WTC11 (cell line): ENCODE results near the gene SCO2. TPM values are rescaled to one million over a fixed set of nuclear protein-coding genes. Genes with fewer than 3 reads are reported as not detected.

Experiments used
- ATAC-seq: fragments of 200-7000 bp; cut with Tn5 transposase; 2 replicates; pipeline ENCODE4 v1.10.0; 2021; ENCODE audit warnings: mild to moderate bottlenecking, moderate library complexity
- CTCF ChIA-PET: fragments of 300-600 bp; sonication (Branson Sonifier 250); formaldehyde crosslinking; loops from one replicate; lab custom pipeline; 2021; ENCODE audit warnings: antibody characterized with exemption; lab: Charles Lee
- POLR2A ChIA-PET: fragments of 350-600 bp; sonication (Branson Sonifier 250); formaldehyde crosslinking; loops from one replicate; lab custom pipeline; 2021; ENCODE audit warnings: antibody characterized with exemption; lab: Charles Lee
- DNase-seq: peaks from one replicate; pipeline ENCODE4 v3.0.0; 2021; ENCODE audit warnings: low spot score
- H3K27ac Mint-ChIP-seq: 2 replicates; pipeline ENCODE4 v1.8.0; 2021; ENCODE audit warnings: mixed read lengths
- H3K27me3 Mint-ChIP-seq: 2 replicates; pipeline ENCODE4 v1.8.0; 2021; ENCODE audit warnings: low read depth, mild to moderate bottlenecking, moderate library complexity, mixed read lengths
- H3K36me3 Mint-ChIP-seq: 2 replicates; pipeline ENCODE4 v1.8.0; 2021; ENCODE audit warnings: mixed read lengths
- H3K4me1 Mint-ChIP-seq: 2 replicates; pipeline ENCODE4 v1.8.0; 2022; ENCODE audit warnings: mixed read lengths
- H3K4me3 Mint-ChIP-seq: 2 replicates; pipeline ENCODE4 v1.8.0; 2021; ENCODE audit warnings: mild to moderate bottlenecking, moderate library complexity, mixed read lengths
- H3K9me3 Mint-ChIP-seq: 2 replicates; pipeline ENCODE4 v1.8.0; 2021; ENCODE audit warnings: mixed read lengths
- ATF6 ChIP-seq: sonication (generic); formaldehyde crosslinking; IDR thresholded peaks from 2 replicates; pipeline ENCODE4 v1.8.1; 2023; ENCODE audit warnings: mild to moderate bottlenecking, missing genetic modification reagents
- CREB1 ChIP-seq: sonication (generic); formaldehyde crosslinking; IDR thresholded peaks from 2 replicates; pipeline ENCODE4 v1.8.0; 2023; ENCODE audit warnings: mild to moderate bottlenecking, missing genetic modification reagents
- ELF4 ChIP-seq: sonication (generic); formaldehyde crosslinking; IDR thresholded peaks from 2 replicates; pipeline ENCODE4 v1.8.1; 2022; ENCODE audit warnings: low read depth, mild to moderate bottlenecking, moderate library complexity, missing genetic modification reagents
- NFYB ChIP-seq: sonication (generic); formaldehyde crosslinking; conservative IDR thresholded peaks from 2 replicates; pipeline ENCODE4 v1.8.0; 2022; ENCODE audit warnings: low read depth, missing genetic modification reagents
- NR1H2 ChIP-seq: sonication (generic); formaldehyde crosslinking; IDR thresholded peaks from 2 replicates; pipeline ENCODE4 v1.9.0; 2021; ENCODE audit warnings: mild to moderate bottlenecking, moderate library complexity, missing genetic modification reagents
- NR2C2 ChIP-seq: sonication (generic); formaldehyde crosslinking; IDR thresholded peaks from 2 replicates; pipeline ENCODE4 v1.8.0; 2022; ENCODE audit warnings: mild to moderate bottlenecking, missing genetic modification reagents
- SMAD3 ChIP-seq: sonication (generic); formaldehyde crosslinking; IDR thresholded peaks from 2 replicates; pipeline ENCODE4 v1.8.0; 2022; ENCODE audit warnings: missing genetic modification reagents, mild to moderate bottlenecking, borderline replicate concordance
- SP1 ChIP-seq: sonication (generic); formaldehyde crosslinking; conservative IDR thresholded peaks from 2 replicates; pipeline ENCODE4 v1.8.1; 2022; ENCODE audit warnings: missing genetic modification reagents
- TEAD1 ChIP-seq: sonication (generic); formaldehyde crosslinking; IDR thresholded peaks from 2 replicates; pipeline ENCODE4 v1.8.0; 2022; ENCODE audit warnings: mild to moderate bottlenecking, missing genetic modification reagents
- TEAD4 ChIP-seq: sonication (generic); formaldehyde crosslinking; IDR thresholded peaks from 2 replicates; pipeline ENCODE4 v1.8.0; 2022; ENCODE audit warnings: mild to moderate bottlenecking, missing genetic modification reagents
- USF2 ChIP-seq: sonication (generic); formaldehyde crosslinking; IDR thresholded peaks from 2 replicates; pipeline ENCODE4 v1.8.1; 2023; ENCODE audit warnings: mild to moderate bottlenecking, missing genetic modification reagents, moderate library complexity
- ZNF317 ChIP-seq: sonication (generic); formaldehyde crosslinking; IDR thresholded peaks from 2 replicates; pipeline ENCODE4 v1.8.1; 2023; ENCODE audit warnings: low read depth, mild to moderate bottlenecking, moderate library complexity, missing genetic modification reagents, borderline replicate concordance
- total RNA-seq: library from RNA; stranded (reverse); gene quantifications from 3 replicates; pipeline ENCODE4 v1.2.3, GENCODE V29; 2021
- TF ChIP-seq, protein P1 (sequence below): sonication (generic); formaldehyde crosslinking; IDR thresholded peaks from 2 replicates; pipeline ENCODE4 v1.8.0; 2023; ENCODE audit warnings: mild to moderate bottlenecking, missing genetic modification reagents
- TF ChIP-seq, protein P2 (sequence below): sonication (generic); formaldehyde crosslinking; IDR thresholded peaks from 2 replicates; pipeline ENCODE4 v1.8.1; 2023; ENCODE audit warnings: mild to moderate bottlenecking, missing genetic modification reagents
- TF ChIP-seq, protein P3 (sequence below): sonication (generic); formaldehyde crosslinking; IDR thresholded peaks from 2 replicates; pipeline ENCODE4 v1.8.0; 2023; ENCODE audit warnings: missing genetic modification reagents, mild to moderate bottlenecking, borderline replicate concordance

SCO2 gene
- total RNA-seq, 1 experiment from 2014 or later: not detected

GRCh38 chr22:50548921-50549790 lies 23.8 kb upstream of the SCO2 start:
- no peaks in the 10 kb centered on the region for H3K4me1 Mint-ChIP-seq
- POLR2A ChIA-PET: no interaction called here
- DNase-seq (no peak), ATAC-seq (no peak)
- H3K4me3 Mint-ChIP-seq: no peak overlapping the region
- H3K9me3 Mint-ChIP-seq: no peaks in the 10 kb centered on the region
- no peaks in the 10 kb centered on the region for H3K36me3 Mint-ChIP-seq
- TF ChIP-seq, protein P1, sequence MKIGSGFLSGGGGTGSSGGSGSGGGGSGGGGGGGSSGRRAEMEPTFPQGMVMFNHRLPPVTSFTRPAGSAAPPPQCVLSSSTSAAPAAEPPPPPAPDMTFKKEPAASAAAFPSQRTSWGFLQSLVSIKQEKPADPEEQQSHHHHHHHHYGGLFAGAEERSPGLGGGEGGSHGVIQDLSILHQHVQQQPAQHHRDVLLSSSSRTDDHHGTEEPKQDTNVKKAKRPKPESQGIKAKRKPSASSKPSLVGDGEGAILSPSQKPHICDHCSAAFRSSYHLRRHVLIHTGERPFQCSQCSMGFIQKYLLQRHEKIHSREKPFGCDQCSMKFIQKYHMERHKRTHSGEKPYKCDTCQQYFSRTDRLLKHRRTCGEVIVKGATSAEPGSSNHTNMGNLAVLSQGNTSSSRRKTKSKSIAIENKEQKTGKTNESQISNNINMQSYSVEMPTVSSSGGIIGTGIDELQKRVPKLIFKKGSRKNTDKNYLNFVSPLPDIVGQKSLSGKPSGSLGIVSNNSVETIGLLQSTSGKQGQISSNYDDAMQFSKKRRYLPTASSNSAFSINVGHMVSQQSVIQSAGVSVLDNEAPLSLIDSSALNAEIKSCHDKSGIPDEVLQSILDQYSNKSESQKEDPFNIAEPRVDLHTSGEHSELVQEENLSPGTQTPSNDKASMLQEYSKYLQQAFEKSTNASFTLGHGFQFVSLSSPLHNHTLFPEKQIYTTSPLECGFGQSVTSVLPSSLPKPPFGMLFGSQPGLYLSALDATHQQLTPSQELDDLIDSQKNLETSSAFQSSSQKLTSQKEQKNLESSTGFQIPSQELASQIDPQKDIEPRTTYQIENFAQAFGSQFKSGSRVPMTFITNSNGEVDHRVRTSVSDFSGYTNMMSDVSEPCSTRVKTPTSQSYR (CRISPR knock-in tag): no peak
- TF ChIP-seq NR2C2 (CRISPR knock-in tag): no peak
- TF ChIP-seq USF2 (CRISPR knock-in tag): no peak
- TF ChIP-seq ELF4 (CRISPR knock-in tag): no peak
- TF ChIP-seq ATF6: no peak
- no peak for TF ChIP-seq SMAD3
- TF ChIP-seq NFYB (CRISPR knock-in tag): no peak
- CTCF ChIA-PET: interaction anchor here (1.1 to 3.7 kb wide), 6 partner anchors 14 to 151 kb away, joined by 4 to 23 read pairs (median 10); partner anchors contain the start of genes SCO2 and SYCE3
- H3K27ac Mint-ChIP-seq: no peak overlapping the region
- H3K27me3 Mint-ChIP-seq: peaks cover 8% of the 10 kb centered on the region

GRCh38 chr22:50548040-50548920 lies 22.9 kb upstream of the SCO2 start:
- Mint-ChIP-seq H3K9me3 (no peaks in the 10 kb centered on the region), H3K36me3 (no peaks in the 10 kb centered on the region), H3K4me3 (no peak overlapping the region), H3K27ac (no peak overlapping the region), H3K4me1 (no peaks in the 10 kb centered on the region), H3K27me3 (peaks cover 11% of the 10 kb centered on the region)
- ChIA-PET POLR2A (interaction anchor here (0.6 kb wide), 1 partner anchor 39 kb away, joined by 3 read pairs; no protein-coding TSS in a partner anchor), CTCF (interaction anchor here (0.6 to 2.6 kb wide), 10 partner anchors 15 to 402 kb away, joined by 3 to 23 read pairs (median 5); partner anchors contain the start of genes SCO2 and SYCE3)
- ATAC-seq (no peak), DNase-seq (no peak)
- no peak for TF ChIP-seq USF2 (CRISPR knock-in tag)
- TF ChIP-seq, protein P2, sequence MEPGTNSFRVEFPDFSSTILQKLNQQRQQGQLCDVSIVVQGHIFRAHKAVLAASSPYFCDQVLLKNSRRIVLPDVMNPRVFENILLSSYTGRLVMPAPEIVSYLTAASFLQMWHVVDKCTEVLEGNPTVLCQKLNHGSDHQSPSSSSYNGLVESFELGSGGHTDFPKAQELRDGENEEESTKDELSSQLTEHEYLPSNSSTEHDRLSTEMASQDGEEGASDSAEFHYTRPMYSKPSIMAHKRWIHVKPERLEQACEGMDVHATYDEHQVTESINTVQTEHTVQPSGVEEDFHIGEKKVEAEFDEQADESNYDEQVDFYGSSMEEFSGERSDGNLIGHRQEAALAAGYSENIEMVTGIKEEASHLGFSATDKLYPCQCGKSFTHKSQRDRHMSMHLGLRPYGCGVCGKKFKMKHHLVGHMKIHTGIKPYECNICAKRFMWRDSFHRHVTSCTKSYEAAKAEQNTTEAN (CRISPR knock-in tag): no peak
- TF ChIP-seq TEAD1 (CRISPR knock-in tag): no peak
- TF ChIP-seq, protein P3, sequence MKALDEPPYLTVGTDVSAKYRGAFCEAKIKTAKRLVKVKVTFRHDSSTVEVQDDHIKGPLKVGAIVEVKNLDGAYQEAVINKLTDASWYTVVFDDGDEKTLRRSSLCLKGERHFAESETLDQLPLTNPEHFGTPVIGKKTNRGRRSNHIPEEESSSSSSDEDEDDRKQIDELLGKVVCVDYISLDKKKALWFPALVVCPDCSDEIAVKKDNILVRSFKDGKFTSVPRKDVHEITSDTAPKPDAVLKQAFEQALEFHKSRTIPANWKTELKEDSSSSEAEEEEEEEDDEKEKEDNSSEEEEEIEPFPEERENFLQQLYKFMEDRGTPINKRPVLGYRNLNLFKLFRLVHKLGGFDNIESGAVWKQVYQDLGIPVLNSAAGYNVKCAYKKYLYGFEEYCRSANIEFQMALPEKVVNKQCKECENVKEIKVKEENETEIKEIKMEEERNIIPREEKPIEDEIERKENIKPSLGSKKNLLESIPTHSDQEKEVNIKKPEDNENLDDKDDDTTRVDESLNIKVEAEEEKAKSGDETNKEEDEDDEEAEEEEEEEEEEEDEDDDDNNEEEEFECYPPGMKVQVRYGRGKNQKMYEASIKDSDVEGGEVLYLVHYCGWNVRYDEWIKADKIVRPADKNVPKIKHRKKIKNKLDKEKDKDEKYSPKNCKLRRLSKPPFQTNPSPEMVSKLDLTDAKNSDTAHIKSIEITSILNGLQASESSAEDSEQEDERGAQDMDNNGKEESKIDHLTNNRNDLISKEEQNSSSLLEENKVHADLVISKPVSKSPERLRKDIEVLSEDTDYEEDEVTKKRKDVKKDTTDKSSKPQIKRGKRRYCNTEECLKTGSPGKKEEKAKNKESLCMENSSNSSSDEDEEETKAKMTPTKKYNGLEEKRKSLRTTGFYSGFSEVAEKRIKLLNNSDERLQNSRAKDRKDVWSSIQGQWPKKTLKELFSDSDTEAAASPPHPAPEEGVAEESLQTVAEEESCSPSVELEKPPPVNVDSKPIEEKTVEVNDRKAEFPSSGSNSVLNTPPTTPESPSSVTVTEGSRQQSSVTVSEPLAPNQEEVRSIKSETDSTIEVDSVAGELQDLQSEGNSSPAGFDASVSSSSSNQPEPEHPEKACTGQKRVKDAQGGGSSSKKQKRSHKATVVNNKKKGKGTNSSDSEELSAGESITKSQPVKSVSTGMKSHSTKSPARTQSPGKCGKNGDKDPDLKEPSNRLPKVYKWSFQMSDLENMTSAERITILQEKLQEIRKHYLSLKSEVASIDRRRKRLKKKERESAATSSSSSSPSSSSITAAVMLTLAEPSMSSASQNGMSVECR (CRISPR knock-in tag): no peak
- no peak for TF ChIP-seq ZNF317 (CRISPR knock-in tag)
- TF ChIP-seq CREB1: no peak
- TF ChIP-seq, protein P1 (CRISPR knock-in tag): no peak
- TF ChIP-seq NR1H2: no peak
- TF ChIP-seq TEAD4 (CRISPR knock-in tag): no peak
- no peak for TF ChIP-seq SP1 (CRISPR knock-in tag)
